GM18511 (cell line): ENCODE measurements around the gene CCNG1.
"Not testable (repeated sequence)": the region's sequence is repeated elsewhere in the genome, so short reads cannot be mapped to it uniquely, and the experiment has no call there.

Source experiments
- ATAC-seq: cut with Tn5 transposase; IDR thresholded peaks from one replicate; pipeline ENCODE4 v1.9.1; 2021; ENCODE audit warnings: mild to moderate bottlenecking, moderate library complexity; ENCODE audit not compliant: unreplicated experiment

The CCNG1 gene

GRCh38 chr5:163437309-163438182 lies at the start of gene CCNG1:
CCNG1 (plus strand) TSS chr5:163437595; CDS start chr5:163439257, 1,662 bp downstream.
- peak; percentile 94 for ATAC-seq

GRCh38 chr5:163395792-163396191 lies 41.6 kb upstream of the CCNG1 start:
- no peak for ATAC-seq

- ATAC-seq: not testable (repeated sequence)
Observed at GRCh38 chr5:163396818-163397340, 40.5 kb upstream of the CCNG1 start.

- no peak for ATAC-seq
Observed at GRCh38 chr5:163397354-163397753, 40.0 kb upstream of the CCNG1 start.

- ATAC-seq: no peak
Observed at GRCh38 chr5:163399923-163400322, 37.5 kb upstream of the CCNG1 start.

- no peak for ATAC-seq
Observed at GRCh38 chr5:163401271-163401670, 36.1 kb upstream of the CCNG1 start.

- ATAC-seq: no peak
Observed at GRCh38 chr5:163402007-163402406, 35.4 kb upstream of the CCNG1 start.

- no peak for ATAC-seq
Observed at GRCh38 chr5:163404364-163405173, 32.8 kb upstream of the CCNG1 start.

- ATAC-seq: peak; percentile 91
Observed at GRCh38 chr5:163407034-163407655, 30.2 kb upstream of the CCNG1 start.

- ATAC-seq: peak; percentile 75
Observed at GRCh38 chr5:163408311-163408923, 29.0 kb upstream of the CCNG1 start.

GRCh38 chr5:163409384-163409783 lies 28.0 kb upstream of the CCNG1 start:
- no peak for ATAC-seq

GRCh38 chr5:163410505-163410904 lies 26.9 kb upstream of the CCNG1 start:
- ATAC-seq: no peak

- not testable (repeated sequence) for ATAC-seq
Observed at GRCh38 chr5:163415673-163416072, 21.7 kb upstream of the CCNG1 start.

- no peak for ATAC-seq
Observed at GRCh38 chr5:163424836-163425235, 12.6 kb upstream of the CCNG1 start.

- ATAC-seq: not testable (repeated sequence)
Observed at GRCh38 chr5:163426128-163426527, 11.3 kb upstream of the CCNG1 start.

GRCh38 chr5:163432544-163432943 lies 4.9 kb upstream of the CCNG1 start:
- ATAC-seq: no peak

- ATAC-seq: no peak
Observed at GRCh38 chr5:163433271-163433670, 4.1 kb upstream of the CCNG1 start.

- no peak for ATAC-seq
Observed at GRCh38 chr5:163434401-163434866, 3.0 kb upstream of the CCNG1 start.

GRCh38 chr5:163436515-163436914 lies 880 bp upstream of the CCNG1 start:
- no peak for ATAC-seq

GRCh38 chr5:163437011-163437308 lies 435 bp upstream of the CCNG1 start:
- no peak for ATAC-seq

GRCh38 chr5:163439092-163439425 lies 1.7 kb downstream of the CCNG1 start:
- no peak for ATAC-seq
